Measurements from ENCODE around the gene TMEM18. TPM values are rescaled to one million over a fixed set of nuclear protein-coding genes. Genes with fewer than 3 reads are reported as not detected.

TMEM18 gene
- total RNA-seq, 4 donors from 2014 or later, result 8.7 to 27.3 (median 10.2) TPM

DNA sequence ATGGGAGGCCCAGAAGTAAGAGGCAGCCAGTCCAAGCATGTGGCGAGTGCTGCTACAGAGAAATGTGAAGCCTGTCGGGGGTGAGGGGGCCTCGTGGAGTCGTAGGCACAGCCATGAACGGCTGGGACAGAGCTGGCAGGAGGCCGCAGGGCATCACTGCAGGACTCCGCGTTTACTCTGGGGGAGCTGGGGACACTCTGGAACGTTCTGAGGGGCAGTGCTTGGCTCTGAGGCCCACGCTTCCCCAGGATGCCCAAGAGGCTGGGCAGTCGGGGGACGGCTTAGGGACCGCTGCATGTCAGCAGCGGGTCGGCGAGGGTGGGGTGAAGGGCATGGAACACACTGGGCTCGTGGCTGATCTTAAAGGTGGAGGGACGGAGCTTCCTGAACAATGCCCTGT is 6.6 kb downstream of the TMEM18 start:
- no peak for DNase-seq (ENCODE audit: extremely low spot score)
- TF ChIP-seq, protein P1, sequence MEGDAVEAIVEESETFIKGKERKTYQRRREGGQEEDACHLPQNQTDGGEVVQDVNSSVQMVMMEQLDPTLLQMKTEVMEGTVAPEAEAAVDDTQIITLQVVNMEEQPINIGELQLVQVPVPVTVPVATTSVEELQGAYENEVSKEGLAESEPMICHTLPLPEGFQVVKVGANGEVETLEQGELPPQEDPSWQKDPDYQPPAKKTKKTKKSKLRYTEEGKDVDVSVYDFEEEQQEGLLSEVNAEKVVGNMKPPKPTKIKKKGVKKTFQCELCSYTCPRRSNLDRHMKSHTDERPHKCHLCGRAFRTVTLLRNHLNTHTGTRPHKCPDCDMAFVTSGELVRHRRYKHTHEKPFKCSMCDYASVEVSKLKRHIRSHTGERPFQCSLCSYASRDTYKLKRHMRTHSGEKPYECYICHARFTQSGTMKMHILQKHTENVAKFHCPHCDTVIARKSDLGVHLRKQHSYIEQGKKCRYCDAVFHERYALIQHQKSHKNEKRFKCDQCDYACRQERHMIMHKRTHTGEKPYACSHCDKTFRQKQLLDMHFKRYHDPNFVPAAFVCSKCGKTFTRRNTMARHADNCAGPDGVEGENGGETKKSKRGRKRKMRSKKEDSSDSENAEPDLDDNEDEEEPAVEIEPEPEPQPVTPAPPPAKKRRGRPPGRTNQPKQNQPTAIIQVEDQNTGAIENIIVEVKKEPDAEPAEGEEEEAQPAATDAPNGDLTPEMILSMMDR (IDR thresholded peaks at IDR 0.05), result no peak
- TF ChIP-seq POLR2AphosphoS5 (IDR thresholded peaks at IDR 0.05) (no peak), EP300 (IDR thresholded peaks at IDR 0.05) (no peak), POLR2A (IDR thresholded peaks at IDR 0.05; ENCODE audit: low read depth) (no peak)
- Histone ChIP-seq H3K27me3 (no peaks in the 10 kb centered on the region), H3K4me3 (no peak overlapping the region), H3K27ac (replicated peaks in 1 of 4) (no peak overlapping the region), H3K36me3 (peaks cover 7 to 82% (median 69%) of the 10 kb centered on the region in 4 donors), H3K4me1 (peaks cover 0 to 17% (median 1%) of the 10 kb centered on the region in 4 donors), H3K9me3 (peaks cover 0 to 5% (median under 1%) of the 10 kb centered on the region in 4 donors)
- 95% methylated on average over 17 of the region's 18 CpGs for WGBS
- intact Hi-C loops (cut with DNase I), result no loop called here

DNA sequence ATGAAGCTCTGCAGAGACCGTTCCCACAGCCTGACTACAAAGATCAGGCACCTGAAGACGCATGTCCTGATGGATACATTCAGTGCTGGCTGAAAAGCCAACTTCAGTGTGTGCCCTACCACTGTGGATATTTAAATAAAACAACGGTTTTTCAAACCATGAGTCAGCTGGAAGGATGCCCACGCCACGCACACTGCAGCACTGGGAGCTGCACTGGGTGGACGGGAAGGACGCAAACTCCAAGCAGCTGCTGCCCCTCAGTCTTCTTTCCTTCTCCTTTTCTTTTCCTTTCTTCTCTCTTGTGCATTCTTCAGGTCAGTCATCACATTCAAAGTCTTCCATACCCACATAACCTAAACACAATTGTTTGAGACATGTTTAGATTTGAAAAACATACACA is 7.9 kb downstream of the TMEM18 start:
- TF ChIP-seq POLR2AphosphoS5 (IDR thresholded peaks at IDR 0.05) (no peak), POLR2A (IDR thresholded peaks at IDR 0.05; ENCODE audit: low read depth) (no peak), EP300 (IDR thresholded peaks at IDR 0.05) (no peak)
- TF ChIP-seq, protein P1 (IDR thresholded peaks at IDR 0.05), result no peak
- Histone ChIP-seq H3K36me3 (peaks cover 7 to 78% (median 68%) of the 10 kb centered on the region in 4 donors), H3K27me3 (no peaks in the 10 kb centered on the region), H3K27ac (replicated peaks in 1 of 4) (no peak overlapping the region), H3K4me3 (no peak overlapping the region), H3K9me3 (peaks cover 0 to 13% (median 3%) of the 10 kb centered on the region in 4 donors), H3K4me1 (peaks cover 0 to 11% (median 0%) of the 10 kb centered on the region in 4 donors)
- 67% methylated on average over 7 of the region's 7 CpGs for WGBS
- intact Hi-C loops (cut with DNase I), result no loop called here
- no peak for DNase-seq (ENCODE audit: extremely low spot score)

DNA sequence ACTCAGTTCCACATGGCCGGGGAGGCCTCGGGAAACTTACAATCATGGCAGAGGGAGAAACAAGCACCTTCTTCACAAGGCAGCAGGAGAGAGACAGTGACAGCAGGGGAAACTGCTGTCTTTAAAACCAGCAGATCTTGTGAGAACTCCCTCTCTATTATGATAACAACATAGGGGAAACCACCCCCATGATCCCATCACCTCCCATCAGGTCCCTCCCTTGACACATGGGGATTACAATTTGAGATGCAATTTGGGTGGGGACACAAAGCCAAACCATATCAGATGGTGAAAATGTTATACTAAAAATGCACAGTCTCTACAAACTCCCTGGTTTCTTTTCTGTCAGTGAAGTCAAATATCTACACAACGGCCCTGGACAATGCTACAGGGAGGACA is 9.2 kb downstream of the TMEM18 start:
- 92% methylated on average over 3 of the region's 3 CpGs for WGBS
- Histone ChIP-seq H3K36me3 (peaks cover 7 to 84% (median 73%) of the 10 kb centered on the region in 4 donors), H3K4me1 (no peaks in the 10 kb centered on the region), H3K27ac (replicated peaks in 1 of 4) (no peak overlapping the region), H3K4me3 (no peak overlapping the region), H3K27me3 (no peaks in the 10 kb centered on the region), H3K9me3 (peaks cover 0 to 13% (median 3%) of the 10 kb centered on the region in 4 donors)
- DNase-seq (ENCODE audit: extremely low spot score), result no peak
- TF ChIP-seq EP300 (IDR thresholded peaks at IDR 0.05) (no peak), POLR2AphosphoS5 (IDR thresholded peaks at IDR 0.05) (no peak), POLR2A (IDR thresholded peaks at IDR 0.05; ENCODE audit: low read depth) (no peak)
- TF ChIP-seq, protein P1 (IDR thresholded peaks at IDR 0.05), result no peak
- intact Hi-C loops (cut with DNase I), result no loop called here

DNA sequence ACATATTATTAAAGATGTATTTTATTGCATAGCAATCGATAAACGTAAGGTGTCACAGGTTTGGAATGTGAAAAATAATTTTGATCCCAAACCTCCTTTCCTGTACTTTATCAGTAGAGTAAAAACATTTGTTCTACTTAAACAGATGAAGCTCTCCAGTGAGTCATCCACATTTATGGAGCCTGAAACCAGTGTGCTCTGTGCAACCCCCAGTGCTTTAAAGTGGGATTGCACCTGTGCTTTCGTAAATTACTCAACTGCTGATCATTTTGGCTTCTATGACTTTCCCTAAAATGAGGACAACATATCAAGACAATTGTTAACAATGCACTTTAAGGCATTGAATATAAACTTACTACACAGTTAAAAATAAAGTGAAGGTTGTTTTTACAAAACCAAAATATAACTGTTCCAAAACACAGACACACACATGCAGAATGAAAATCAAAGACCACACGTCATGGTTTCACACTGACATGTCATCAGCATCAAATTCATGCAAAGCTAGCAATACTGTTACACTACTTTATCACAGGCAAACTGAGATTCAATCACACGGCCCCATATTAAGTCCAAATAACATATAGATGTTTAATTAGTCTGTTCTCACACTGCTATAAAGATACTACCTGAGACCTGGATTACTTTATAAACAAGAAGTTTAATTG is 9.7 kb downstream of the TMEM18 start:
- intact Hi-C loops (cut with DNase I), result no loop called here
- no peak for DNase-seq (ENCODE audit: extremely low spot score)
- H3K36me3 ChIP-seq, result peaks cover 7 to 84% (median 69%) of the 10 kb centered on the region in 4 donors
- H3K27me3 ChIP-seq, result no peaks in the 10 kb centered on the region
- no peak overlapping the region for H3K27ac ChIP-seq (replicated peaks in 1 of 4)
- TF ChIP-seq POLR2AphosphoS5 (IDR thresholded peaks at IDR 0.05) (no peak), EP300 (IDR thresholded peaks at IDR 0.05) (no peak), POLR2A (IDR thresholded peaks at IDR 0.05; ENCODE audit: low read depth) (no peak)
- TF ChIP-seq, protein P1 (IDR thresholded peaks at IDR 0.05), result peak; percentile 8 to 46 (median 25)
- no peak overlapping the region for H3K4me3 ChIP-seq
- H3K4me1 ChIP-seq, result no peaks in the 10 kb centered on the region
- peaks cover 0 to 13% (median 3%) of the 10 kb centered on the region in 4 donors for H3K9me3 ChIP-seq
- WGBS, result 74% methylated on average over 5 of the region's 5 CpGs

Measured in esophagus muscularis mucosa (tissue), 4 donors.